Measurements from ENCODE around the gene CHCHD3. TPM values are rescaled to one million over a fixed set of nuclear protein-coding genes. Genes with fewer than 3 reads are reported as not detected.

The CHCHD3 gene
- polyA plus RNA-seq, 2 of the 4 experiments (the other 2 are of a cell fraction), result 96.7 to 139 TPM

DNA sequence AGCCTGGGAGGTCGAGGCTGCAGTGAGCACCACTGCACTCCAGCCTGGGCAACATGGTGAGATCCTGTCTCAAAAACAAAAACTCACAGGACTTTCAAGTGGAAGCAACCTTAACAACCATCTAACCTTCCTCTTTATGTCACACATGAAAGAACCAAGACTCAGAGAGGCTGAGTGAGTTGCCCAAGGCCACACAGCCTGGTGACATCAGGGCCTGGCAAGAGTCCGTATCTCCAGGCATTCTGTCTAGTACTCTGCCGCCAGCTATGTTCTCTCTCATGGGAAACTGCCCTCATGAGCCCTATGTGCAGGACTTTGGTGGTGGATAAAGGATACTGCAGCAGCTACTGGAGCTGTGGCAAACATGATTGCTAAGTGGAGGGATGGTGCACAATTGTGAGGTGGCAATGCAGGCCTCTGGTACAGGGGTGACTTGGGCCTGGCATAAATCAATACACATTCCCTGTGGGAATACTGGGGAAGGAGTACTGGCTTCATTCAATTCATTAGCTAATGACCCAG, 10.1 kb upstream of the CHCHD3 start (continued):
- TF ChIP-seq KDM5A (IDR thresholded peaks at IDR 0.05) (no peak), CHD2 (IDR thresholded peaks at IDR 0.05; ENCODE audit: low read length, partially characterized antibody) (no peak), EP300 (IDR thresholded peaks at IDR 0.05) (no peak)

DNA sequence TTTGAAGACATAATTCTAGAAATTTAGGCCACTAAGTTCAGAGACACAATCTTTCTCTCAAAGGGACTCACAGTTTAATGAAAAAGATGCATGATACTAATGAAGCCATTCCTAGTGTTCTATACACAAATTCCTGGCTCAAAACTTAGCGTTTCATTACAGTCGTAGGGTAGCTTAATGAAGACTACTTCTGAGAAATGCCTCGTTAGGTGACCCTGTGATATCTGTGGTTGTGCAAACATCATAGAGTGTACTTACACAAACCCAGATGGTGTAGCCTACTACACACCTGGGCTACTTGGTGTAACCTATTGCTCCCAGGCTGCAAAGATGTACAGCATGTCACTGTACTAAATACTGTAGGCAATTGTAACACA, 488 bp upstream of the CHCHD3 start:
- no peaks in the 10 kb centered on the region for H3K9me3 ChIP-seq
- TF ChIP-seq, protein P1, sequence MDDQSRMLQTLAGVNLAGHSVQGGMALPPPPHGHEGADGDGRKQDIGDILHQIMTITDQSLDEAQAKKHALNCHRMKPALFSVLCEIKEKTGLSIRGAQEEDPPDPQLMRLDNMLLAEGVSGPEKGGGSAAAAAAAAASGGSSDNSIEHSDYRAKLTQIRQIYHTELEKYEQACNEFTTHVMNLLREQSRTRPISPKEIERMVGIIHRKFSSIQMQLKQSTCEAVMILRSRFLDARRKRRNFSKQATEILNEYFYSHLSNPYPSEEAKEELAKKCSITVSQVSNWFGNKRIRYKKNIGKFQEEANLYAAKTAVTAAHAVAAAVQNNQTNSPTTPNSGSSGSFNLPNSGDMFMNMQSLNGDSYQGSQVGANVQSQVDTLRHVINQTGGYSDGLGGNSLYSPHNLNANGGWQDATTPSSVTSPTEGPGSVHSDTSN (IDR thresholded peaks at IDR 0.05), result no peak
- ChIA-PET CTCF (interaction anchor here (0.9 to 1.3 kb wide), 2 partner anchors 9 to 13 kb away, joined by 3 read pairs; no protein-coding TSS in a partner anchor), POLR2A (interaction anchor here (0.6 to 1.1 kb wide), 5 partner anchors 23 to 356 kb away, joined by 3 to 5 read pairs (median 4); partner anchors contain the start of gene EXOC4)
- H3K4me2 ChIP-seq, result peak overlapping the region; percentile 48
- ATAC-seq, result 0 out of 6 replicates have a peak, but pooled peaks of 1 of the 2 experiments have one; percentile 1
- H3K4me1 ChIP-seq, result peaks cover 13% of the 10 kb centered on the region; the same call in 2 of the 3 replicates
- no peak for DNase-seq (ENCODE audit: low read depth in 1 of 2, low spot score in 1 of 2)
- WGBS (ENCODE audit: missing lambda C conversion rate), result 69% methylated on average over 3 of the region's 3 CpGs
- FAIRE-seq, result no peak
- peak overlapping the region in 1 of 2 experiments; percentile 42; a peak in 1 of 6 replicates for H3K27ac ChIP-seq
- H3K4me3 ChIP-seq, result no peak overlapping the region

DNA sequence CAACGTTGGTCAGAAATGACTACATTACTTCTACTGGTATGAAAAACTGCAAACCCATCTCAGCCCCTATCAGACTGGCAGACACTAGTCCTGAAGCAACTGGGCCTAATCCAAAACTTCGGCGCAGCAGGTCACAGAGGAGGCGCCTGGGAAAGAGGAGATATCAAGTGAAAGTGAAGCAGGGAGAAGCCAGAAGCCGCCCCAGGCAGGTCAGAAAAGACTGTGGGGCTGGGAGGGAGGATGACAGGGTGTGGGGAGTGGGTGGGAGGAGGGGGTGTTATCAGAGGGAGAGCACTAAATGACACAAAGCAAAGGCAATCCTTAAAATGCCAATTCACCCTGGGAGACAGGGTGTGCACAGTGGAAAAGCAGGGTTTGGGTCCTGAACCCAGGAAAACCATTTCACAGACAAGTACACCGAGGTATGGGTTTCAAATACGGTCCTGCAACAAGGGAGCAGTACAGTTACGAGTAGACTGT, 731 bp downstream of the CHCHD3 start:
- no peak for FAIRE-seq
- POLR2A ChIA-PET, result no interaction called here
- 4% methylated on average over 8 of the region's 8 CpGs for WGBS (ENCODE audit: missing lambda C conversion rate)
- DNase-seq (ENCODE audit: low read depth in 1 of 2, low spot score in 1 of 2), result peak in 1 of 2 experiments; percentile 15
- Histone ChIP-seq H3K4me1 (peaks cover 13% of the 10 kb centered on the region; the same call in 2 of the 3 replicates), H3K4me2 (peak overlapping the region; percentile 91), H3K4me3 (peak overlapping the region; percentile 60), H3K27ac (peak overlapping the region; percentile 75 to 89), H3K9me3 (no peaks in the 10 kb centered on the region)
- CTCF ChIA-PET, result no interaction called here
- ATAC-seq, result peak in 1 of 2 experiments; percentile 22; a peak in 4 of 6 replicates
- no peak for TF ChIP-seq NPAS2 (CRISPR knock-in tag; IDR thresholded peaks at IDR 0.05; ENCODE audit: borderline replicate concordance)
- no peak for TF ChIP-seq HOXB13 (CRISPR knock-in tag; IDR thresholded peaks at IDR 0.05; ENCODE audit: low read depth)
- TF ChIP-seq BHLHE40 (IDR thresholded peaks at IDR 0.05; ENCODE audit: low read depth, low read length), result no peak
- no peak for TF ChIP-seq RAD21 (conservative IDR thresholded peaks at IDR 0.05 in 1 of 2, IDR thresholded peaks at IDR 0.05 in 1 of 2)
- no peak for TF ChIP-seq ESRRA (IDR thresholded peaks at IDR 0.05; ENCODE audit: borderline replicate concordance, low read length)
- no peak for TF ChIP-seq SMC3 (IDR thresholded peaks at IDR 0.05)
- no peak for TF ChIP-seq SREBF2 (IDR thresholded peaks at IDR 0.05)
- no peak for TF ChIP-seq FOXS1 (CRISPR knock-in tag; IDR thresholded peaks at IDR 0.05)
- TF ChIP-seq, protein P2, sequence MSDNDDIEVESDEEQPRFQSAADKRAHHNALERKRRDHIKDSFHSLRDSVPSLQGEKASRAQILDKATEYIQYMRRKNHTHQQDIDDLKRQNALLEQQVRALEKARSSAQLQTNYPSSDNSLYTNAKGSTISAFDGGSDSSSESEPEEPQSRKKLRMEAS (IDR thresholded peaks at IDR 0.05), result no peak
- TF ChIP-seq JUN (IDR thresholded peaks at IDR 0.05), result no peak
- TF ChIP-seq, protein P3, sequence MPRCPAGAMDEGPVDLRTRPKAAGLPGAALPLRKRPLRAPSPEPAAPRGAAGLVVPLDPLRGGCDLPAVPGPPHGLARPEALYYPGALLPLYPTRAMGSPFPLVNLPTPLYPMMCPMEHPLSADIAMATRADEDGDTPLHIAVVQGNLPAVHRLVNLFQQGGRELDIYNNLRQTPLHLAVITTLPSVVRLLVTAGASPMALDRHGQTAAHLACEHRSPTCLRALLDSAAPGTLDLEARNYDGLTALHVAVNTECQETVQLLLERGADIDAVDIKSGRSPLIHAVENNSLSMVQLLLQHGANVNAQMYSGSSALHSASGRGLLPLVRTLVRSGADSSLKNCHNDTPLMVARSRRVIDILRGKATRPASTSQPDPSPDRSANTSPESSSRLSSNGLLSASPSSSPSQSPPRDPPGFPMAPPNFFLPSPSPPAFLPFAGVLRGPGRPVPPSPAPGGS (IDR thresholded peaks at IDR 0.05), result no peak
- no peak for TF ChIP-seq KDM5A (IDR thresholded peaks at IDR 0.05)
- TF ChIP-seq PHF8 (IDR thresholded peaks at IDR 0.05; ENCODE audit: borderline replicate concordance, low read depth), result no peak
- no peak for TF ChIP-seq RNF2 (IDR thresholded peaks at IDR 0.05; ENCODE audit: borderline replicate concordance, low read depth)
- TF ChIP-seq HEYL (CRISPR knock-in tag; IDR thresholded peaks at IDR 0.05), result no peak
- TF ChIP-seq HOXA7 (CRISPR knock-in tag; IDR thresholded peaks at IDR 0.05), result no peak
- no peak for TF ChIP-seq CHD4 (IDR thresholded peaks at IDR 0.05; ENCODE audit: borderline replicate concordance)
- TF ChIP-seq, protein P4, sequence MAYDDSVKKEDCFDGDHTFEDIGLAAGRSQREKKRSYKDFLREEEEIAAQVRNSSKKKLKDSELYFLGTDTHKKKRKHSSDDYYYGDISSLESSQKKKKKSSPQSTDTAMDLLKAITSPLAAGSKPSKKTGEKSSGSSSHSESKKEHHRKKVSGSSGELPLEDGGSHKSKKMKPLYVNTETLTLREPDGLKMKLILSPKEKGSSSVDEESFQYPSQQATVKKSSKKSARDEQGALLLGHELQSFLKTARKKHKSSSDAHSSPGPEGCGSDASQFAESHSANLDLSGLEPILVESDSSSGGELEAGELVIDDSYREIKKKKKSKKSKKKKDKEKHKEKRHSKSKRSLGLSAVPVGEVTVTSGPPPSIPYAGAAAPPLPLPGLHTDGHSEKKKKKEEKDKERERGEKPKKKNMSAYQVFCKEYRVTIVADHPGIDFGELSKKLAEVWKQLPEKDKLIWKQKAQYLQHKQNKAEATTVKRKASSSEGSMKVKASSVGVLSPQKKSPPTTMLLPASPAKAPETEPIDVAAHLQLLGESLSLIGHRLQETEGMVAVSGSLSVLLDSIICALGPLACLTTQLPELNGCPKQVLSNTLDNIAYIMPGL (CRISPR knock-in tag; IDR thresholded peaks at IDR 0.05; ENCODE audit: borderline replicate concordance), result no peak
